ENCODE results near the gene PTPRT.

PTPRT gene

DNA sequence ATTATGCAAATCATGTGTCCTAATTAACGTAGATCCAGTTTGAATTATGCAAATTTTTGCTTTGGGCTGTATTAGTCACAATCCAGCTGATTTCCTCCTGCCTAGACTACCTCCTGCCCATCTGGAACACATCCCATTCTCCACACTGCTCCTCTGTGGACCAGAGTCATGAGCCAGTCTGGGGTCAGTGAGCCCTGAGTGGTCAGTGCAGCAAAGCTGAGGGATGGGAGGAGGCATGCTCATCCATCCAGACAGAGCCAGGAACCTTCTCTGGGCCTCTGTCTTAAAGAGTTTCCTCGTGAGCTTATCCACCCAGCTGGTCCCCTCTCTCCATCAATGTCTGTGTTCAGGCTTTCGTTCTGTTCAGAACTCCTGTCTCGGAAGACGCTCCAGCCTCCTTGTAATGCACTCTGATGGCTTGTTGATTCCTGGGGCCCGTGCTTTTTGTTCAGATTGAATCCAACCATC is 747.8 kb downstream of the PTPRT start:
- no peak for DNase-seq

DNA sequence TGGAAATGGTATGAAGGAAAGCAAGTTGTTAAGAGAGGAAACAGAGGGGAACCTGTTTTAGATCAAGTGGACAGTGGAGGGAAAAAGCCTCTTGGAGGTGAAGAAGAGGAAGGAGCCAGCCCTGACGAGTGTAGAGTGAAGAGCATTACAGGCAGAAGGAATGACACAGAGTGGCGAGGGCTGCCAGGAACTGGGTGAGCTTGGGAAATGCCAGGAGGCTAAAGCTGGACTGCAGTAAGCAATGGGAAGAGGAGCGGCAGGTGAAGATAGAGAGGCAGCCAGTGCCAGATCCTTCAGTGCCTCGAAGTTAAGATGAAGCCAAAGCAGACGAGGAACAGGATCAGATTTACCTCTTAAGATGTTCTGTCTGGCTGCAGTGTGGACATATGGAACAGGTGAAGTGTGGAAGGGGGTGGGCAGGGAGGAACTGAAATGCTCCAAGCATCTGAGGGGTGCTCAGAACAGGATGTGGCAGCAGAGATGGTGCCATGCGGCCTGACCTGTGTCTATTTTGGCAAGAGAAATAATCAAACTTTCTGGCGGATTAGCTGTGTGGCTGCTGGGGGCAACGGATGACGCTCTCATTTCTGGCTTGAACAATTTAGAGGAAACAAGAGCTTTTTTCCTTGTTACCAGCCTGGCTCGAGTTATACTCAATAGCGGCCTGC is 748.4 kb downstream of the PTPRT start:
- no peak for DNase-seq

DNA sequence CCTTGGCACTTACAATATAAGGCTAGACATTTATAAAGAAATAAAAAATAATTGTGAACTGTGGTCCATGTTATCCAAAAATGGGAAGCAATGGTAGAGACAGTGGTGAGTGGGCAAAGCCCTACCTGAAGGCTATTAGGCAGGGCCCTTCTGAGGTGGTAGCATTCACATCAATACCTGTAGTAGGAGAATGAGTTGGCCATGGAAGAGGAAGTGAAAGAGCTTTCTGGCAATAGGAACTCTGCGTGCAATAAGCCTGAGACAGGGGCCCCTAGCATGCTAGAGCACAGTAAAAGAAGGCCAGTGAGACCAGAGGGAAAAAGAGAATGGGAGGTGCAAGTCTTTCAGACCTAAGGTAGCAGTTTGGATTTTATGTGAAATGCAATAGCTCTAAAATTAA is 754.5 kb downstream of the PTPRT start:
- no peak for DNase-seq

DNA sequence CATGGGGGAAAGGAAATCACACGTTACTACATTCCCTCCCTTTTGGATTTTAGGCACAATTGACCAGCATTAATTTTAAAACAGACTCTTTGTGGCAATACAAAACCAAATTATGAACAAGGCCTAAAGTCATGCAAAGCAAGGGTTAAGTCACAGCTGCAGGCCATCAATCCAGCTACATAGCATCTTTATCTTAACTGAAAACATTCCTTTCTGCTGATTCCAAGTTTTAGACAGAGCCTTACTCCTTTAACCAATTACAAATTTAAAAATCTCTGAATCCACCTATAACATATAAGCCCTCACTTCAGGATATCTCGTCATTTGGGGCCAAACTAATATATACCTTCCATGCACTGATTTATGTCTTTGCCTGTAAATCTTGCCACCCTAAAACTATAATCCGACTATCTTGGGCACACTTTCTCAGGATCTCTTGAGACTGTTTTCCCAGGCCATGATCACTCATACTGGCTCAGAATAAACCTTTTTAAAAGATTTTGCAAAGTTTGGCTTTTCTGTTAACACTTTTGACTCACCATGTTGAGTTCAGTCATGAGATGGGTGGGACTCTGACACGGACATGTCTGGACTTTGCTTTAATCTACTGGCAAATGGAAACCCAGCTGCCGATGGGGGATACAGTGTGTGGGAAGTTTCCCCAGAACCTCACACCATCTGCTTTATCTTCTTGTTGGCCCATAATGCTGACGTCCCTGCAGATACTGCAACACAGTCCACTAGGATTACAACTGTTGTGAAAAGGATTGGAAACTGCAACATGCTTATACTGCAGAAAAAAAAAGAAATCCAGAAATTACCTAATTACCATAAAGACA is 757.0 kb downstream of the PTPRT start:
- no peak for DNase-seq

DNA sequence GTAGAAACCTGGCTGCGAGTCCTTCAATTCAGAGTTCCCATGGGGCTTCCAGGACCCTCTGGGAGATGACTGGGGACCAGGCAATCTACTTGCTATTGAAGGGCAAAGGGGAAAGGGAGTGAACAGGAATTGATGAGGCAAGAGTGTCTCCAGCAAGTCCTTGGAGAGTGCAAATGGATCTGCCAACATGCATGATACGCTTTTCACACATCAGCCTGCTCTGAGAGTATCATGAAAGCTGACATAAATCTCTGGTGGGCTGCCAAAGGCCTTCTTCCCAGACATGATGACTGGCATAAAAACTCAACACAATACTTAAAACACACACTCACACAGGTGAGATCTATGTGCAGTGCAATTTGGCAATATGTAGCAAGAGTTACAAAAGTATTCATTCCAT is 759.1 kb downstream of the PTPRT start:
- DNase-seq, result no peak

- no peak for DNase-seq
Observed at GRCh38 chr20:42429761-42430458, 759.8 kb downstream of the PTPRT start.

- DNase-seq, result no peak
Observed at GRCh38 chr20:42419814-42420532, 769.7 kb downstream of the PTPRT start.

DNA sequence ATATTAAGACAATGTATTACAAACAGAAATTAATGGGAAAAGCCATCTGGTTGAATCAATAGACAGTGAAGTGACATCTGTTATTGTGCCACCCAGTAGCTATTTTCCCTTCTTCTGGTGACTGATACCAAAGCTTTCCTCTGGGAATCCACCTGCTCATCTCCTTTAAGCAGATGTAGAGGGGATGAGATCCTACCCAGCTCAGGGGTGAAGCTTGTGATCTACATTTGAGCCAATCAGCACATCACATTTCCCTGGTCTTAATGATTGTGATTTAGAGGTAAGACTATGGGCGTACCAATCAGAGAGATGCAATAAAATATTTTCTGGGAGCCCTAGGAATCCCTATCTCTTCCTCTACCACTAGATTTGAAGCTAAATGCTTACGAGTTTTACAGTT is 782.9 kb downstream of the PTPRT start:
- DNase-seq, result no peak

GRCh38 chr20:42402455-42402854 is 787.3 kb downstream of the PTPRT start:
- no peak for DNase-seq

DNA sequence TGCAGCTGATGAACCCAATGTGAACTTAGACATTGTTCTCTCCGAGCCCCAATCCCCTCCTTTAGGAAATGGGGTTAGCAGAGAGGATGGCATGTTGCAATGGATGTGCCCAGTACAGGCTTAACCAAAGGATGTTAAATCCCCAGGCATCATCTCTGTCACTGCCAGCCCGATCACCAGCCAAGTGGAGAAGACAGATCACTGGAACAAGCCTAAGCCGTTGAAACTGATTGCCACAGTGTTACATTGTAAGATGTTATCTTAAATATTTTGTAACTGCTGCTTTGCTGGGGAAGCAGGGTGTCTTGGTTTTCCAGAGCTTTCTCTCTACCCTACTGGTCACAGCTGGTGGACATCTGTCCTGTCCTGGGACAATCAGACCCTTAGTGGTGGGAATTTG is 788.1 kb downstream of the PTPRT start:
- no peak for DNase-seq

GRCh38 chr20:42399802-42400201 is 789.9 kb downstream of the PTPRT start:
- no peak for DNase-seq

DNA sequence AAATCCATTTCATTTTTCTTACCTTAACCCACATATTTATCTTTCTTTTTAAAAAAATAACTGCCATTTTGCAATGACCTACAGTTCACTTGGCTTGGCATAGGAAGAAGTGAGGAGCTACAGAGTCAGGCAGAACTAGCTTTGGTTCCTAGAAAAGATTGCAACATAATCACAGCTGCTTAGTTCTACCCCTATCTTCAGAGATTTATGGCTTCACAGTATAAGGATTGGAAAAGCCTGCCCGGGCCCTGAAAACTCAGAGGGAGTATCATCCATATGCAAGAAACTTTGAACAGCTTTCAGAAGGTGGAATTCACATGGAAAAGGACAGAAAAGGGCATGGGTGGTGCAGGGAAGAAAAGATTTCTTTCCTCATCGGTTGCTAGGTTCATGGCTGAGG is 797.3 kb downstream of the PTPRT start:
- no peak for DNase-seq

DNA sequence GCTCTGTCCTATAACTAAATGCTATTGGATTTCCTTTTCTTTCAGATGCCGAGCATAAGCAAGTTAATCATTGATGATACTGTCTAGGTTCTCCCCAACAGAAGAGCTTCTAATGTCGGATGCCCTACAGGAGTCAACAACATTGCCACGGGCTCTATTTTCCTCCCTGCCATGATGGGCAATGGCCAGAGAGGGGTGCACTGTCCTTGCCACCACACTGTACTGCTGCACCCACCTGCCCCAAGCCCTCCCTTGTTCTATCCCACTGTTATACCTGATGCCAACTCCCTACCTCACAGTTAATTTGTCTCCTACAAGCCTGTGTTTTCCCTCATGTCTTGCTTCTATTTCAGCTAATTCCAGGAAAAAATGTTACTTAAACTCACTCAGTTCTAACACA is 797.9 kb downstream of the PTPRT start:
- no peak for DNase-seq

- DNase-seq, result no peak
Observed at GRCh38 chr20:42380287-42380686, 809.4 kb downstream of the PTPRT start.

GRCh38 chr20:42379385-42379784 is 810.3 kb downstream of the PTPRT start:
- no peak for DNase-seq

- no peak for DNase-seq
Observed at GRCh38 chr20:42378826-42379225, 810.9 kb downstream of the PTPRT start.

DNA sequence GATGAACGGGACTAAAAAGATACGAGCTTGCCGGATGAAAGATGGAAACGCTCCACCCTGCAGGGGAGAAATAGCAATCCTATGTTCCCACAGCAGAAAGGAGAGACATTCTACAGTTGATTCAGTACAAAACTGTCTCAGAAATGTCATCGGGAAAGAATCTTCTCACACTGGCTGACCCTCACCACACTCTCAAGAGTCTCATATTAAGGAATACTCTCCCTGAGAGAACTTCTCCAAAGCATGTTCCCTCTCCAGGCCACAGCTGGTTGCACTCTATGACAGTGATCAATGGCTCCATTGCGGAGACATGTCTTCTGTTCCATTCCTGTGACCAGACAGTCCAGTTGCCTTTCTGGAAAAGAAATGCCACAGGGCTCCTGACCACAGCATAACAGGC is 813.6 kb downstream of the PTPRT start:
- DNase-seq, result no peak

DNA sequence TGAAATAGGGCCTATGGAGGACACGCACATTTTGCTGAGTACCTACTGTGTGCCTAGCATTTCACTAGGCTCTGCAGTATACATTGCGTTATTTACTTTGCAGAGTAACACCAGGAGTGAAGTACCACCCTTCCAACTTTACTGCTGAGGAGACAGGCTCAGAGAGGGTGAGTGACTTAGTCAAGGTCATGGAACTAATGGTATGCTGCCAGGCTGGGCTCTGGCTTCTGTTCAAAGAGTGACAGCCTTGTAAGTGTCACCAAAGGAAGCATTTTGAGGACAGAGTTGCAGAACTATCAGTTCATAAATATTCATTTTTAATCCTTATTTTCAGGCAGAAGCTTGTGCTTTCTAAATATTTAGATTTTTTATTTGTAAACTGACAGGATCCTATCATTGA is 816.7 kb downstream of the PTPRT start:
- DNase-seq, result no peak

GRCh38 chr20:42370075-42370474 is 819.6 kb downstream of the PTPRT start:
- DNase-seq, result no peak

DNA sequence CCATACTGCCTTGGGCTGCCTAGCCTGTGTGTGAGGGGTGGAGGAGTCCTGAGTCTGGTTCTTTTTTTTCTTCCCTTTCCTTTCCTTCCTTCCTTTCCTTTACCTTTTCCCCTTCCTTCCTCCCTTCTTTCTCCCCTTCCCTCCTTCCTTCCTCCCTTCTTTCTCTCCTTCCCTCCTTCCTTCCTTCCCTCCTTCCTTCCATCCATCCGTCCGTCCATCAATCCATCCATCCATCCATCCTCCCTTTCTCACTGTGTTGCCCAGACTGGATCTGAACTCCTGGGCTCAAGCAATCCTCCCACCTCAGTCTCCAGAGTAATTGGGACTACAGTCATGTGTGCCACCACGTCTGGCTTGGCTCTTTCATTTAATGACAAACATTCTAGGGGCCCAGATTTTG is 820.8 kb downstream of the PTPRT start:
- no peak for DNase-seq

- DNase-seq, result no peak
Observed at GRCh38 chr20:42366626-42367025, 823.1 kb downstream of the PTPRT start.

DNA sequence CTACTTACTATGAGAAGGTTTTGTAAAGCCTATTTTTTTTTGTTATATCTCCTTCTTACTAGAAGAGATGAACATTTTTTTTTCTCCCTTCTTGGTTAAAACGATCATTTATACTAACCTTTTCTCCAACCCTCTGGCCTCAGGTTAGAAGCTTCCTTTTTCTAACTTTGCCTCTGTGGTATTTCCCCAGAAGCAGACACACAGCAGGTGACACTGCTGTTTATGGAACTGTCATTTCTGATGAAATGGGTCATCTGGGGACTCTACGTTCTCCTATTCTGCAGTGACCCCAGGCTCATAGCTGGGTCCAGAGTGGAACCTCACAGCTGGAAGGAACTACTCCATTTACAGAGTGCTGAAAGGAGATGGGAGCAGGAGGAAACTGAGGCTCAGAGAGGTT is 825.3 kb downstream of the PTPRT start:
- no peak for DNase-seq

GRCh38 chr20:42361402-42361970 is 828.2 kb downstream of the PTPRT start:
- DNase-seq, result no peak

All from CD4-positive, alpha-beta T cell treated with Interferon alpha-2 for 1 hour (primary cell).